ENCODE results near the gene PADI6.

- TF ChIP-seq CTCF (conservative IDR thresholded peaks at IDR 0.05) = no peak; the same call in 1 of the 2 replicates
- TF ChIP-seq ZFX (IDR thresholded peaks at IDR 0.05) = no peak
Observed at GRCh38 chr1:17441265-17441992, 69.4 kb downstream of the PADI6 start.

Data from C4-2B (cell line).